ENCODE results near the gene HPS1.
A peak's percentile ranks its signal among the peaks of the same experiment; 100 is the strongest.

The HPS1 gene

GRCh38 chr10:98431016-98431415, 15.7 kb downstream of the HPS1 start:
- no peak for DNase-seq

- DNase-seq: no peak
Observed at GRCh38 chr10:98430427-98430826, 16.3 kb downstream of the HPS1 start.

- no peak for DNase-seq
Observed at GRCh38 chr10:98429320-98430072, 17.2 kb downstream of the HPS1 start.

- DNase-seq: no peak
Observed at GRCh38 chr10:98427011-98427515, 19.7 kb downstream of the HPS1 start.

- no peak for DNase-seq
Observed at GRCh38 chr10:98425511-98426352, 21.0 kb downstream of the HPS1 start.

- no peak for DNase-seq
Observed at GRCh38 chr10:98424295-98425254, 22.2 kb downstream of the HPS1 start.

- no peak for DNase-seq
Observed at GRCh38 chr10:98423691-98424120, 23.0 kb downstream of the HPS1 start.

GRCh38 chr10:98422182-98422581, 24.6 kb downstream of the HPS1 start:
- DNase-seq: no peak

GRCh38 chr10:98420786-98421185, 25.9 kb downstream of the HPS1 start:
- DNase-seq: no peak

- no peak for DNase-seq
Observed at GRCh38 chr10:98419469-98420261, 27.1 kb downstream of the HPS1 start.

GRCh38 chr10:98418665-98419468, 27.9 kb downstream of the HPS1 start:
- no peak for DNase-seq

- DNase-seq: no peak
Observed at GRCh38 chr10:98417973-98418664, 28.6 kb downstream of the HPS1 start.

GRCh38 chr10:98417481-98417959, 29.2 kb downstream of the HPS1 start:
- DNase-seq: no peak

- no peak for DNase-seq
Observed at GRCh38 chr10:98416606-98417388, 29.9 kb downstream of the HPS1 start.

GRCh38 chr10:98415731-98416119, 31.0 kb downstream of the HPS1 start:
- no peak for DNase-seq

- peak; percentile 78 for DNase-seq
Observed at GRCh38 chr10:98414932-98415730, 31.6 kb downstream of the HPS1 start, which contains the start of gene PYROXD2. PYROXD2 (minus strand) TSS chr10:98415182; CDS start chr10:98415135, 47 bp downstream.

GRCh38 chr10:98414578-98414931, 32.2 kb downstream of the HPS1 start:
- DNase-seq: no peak

- no peak for DNase-seq
Observed at GRCh38 chr10:98411768-98412167, 35.0 kb downstream of the HPS1 start.
